Nephron (organoid): ENCODE results near the gene TCF12.

Experiments used
- H3K27ac Mint-ChIP-seq, 3 experiments: 2 replicates each; pipeline ENCODE4 v1.8.0; 2020; ENCODE audit warnings: mixed read lengths in 3 of 3, mild to moderate bottlenecking in 2 of 3, moderate library complexity in 1 of 3
- H3K27me3 Mint-ChIP-seq: 2 replicates; pipeline ENCODE4 v1.8.0; 2021; ENCODE audit warnings: low read depth, mild to moderate bottlenecking, moderate library complexity, mixed read lengths
- H3K36me3 Mint-ChIP-seq: 2 replicates; pipeline ENCODE4 v1.8.0; 2020; ENCODE audit warnings: low read depth, mixed read lengths
- H3K4me1 Mint-ChIP-seq: 2 replicates; pipeline ENCODE4 v1.8.0; 2020; ENCODE audit warnings: mixed read lengths
- H3K4me3 Mint-ChIP-seq, 3 experiments: 2 replicates each; pipeline ENCODE4 v1.8.0; 2020; ENCODE audit warnings: mild to moderate bottlenecking in 3 of 3, mixed read lengths in 3 of 3, moderate library complexity in 2 of 3
- H3K9me3 Mint-ChIP-seq: 2 replicates; pipeline ENCODE4 v1.8.0; 2020; ENCODE audit warnings: mixed read lengths
- CTCF ChIP-seq, 3 experiments: fragments of 200-600 bp; sonication (generic); IDR thresholded peaks; one replicate each; pipeline ENCODE4 v1.5.0; 2021; ENCODE audit warnings: antibody characterized with exemption in 3 of 3; ENCODE audit not compliant: unreplicated experiment in 3 of 3

The TCF12 gene

GRCh38 chr15:57118013-57118799 is 199.8 kb downstream of the TCF12 start:
- H3K27me3 Mint-ChIP-seq = peaks cover 3% of the 10 kb centered on the region
- peaks cover 8% of the 10 kb centered on the region for H3K36me3 Mint-ChIP-seq
- TF ChIP-seq CTCF (IDR thresholded peaks at IDR 0.05; ENCODE audit: unreplicated experiment in 3 of 3) = no peak
- H3K9me3 Mint-ChIP-seq = no peaks in the 10 kb centered on the region
- peaks cover 48% of the 10 kb centered on the region for H3K4me1 Mint-ChIP-seq
- H3K4me3 Mint-ChIP-seq = no peak overlapping the region
- peak overlapping the region; percentile 26 to 61 (median 43) for H3K27ac Mint-ChIP-seq

GRCh38 chr15:57122080-57122840 is 203.8 kb downstream of the TCF12 start:
- Mint-ChIP-seq H3K9me3 (no peaks in the 10 kb centered on the region), H3K4me1 (peaks cover 39% of the 10 kb centered on the region), H3K27me3 (no peaks in the 10 kb centered on the region), H3K27ac (peak overlapping the region; percentile 58 to 85 (median 80)), H3K4me3 (no peak overlapping the region), H3K36me3 (peaks cover 22% of the 10 kb centered on the region)
- TF ChIP-seq CTCF (IDR thresholded peaks at IDR 0.05; ENCODE audit: unreplicated experiment in 3 of 3) = no peak

GRCh38 chr15:57124036-57124435 is 205.6 kb downstream of the TCF12 start:
- no peaks in the 10 kb centered on the region for H3K9me3 Mint-ChIP-seq
- no peak for TF ChIP-seq CTCF (IDR thresholded peaks at IDR 0.05; ENCODE audit: unreplicated experiment in 3 of 3)
- peak overlapping the region in 1 of 3 experiments; percentile 57 for H3K27ac Mint-ChIP-seq
- H3K27me3 Mint-ChIP-seq = no peaks in the 10 kb centered on the region
- peaks cover 35% of the 10 kb centered on the region for H3K36me3 Mint-ChIP-seq
- peaks cover 28% of the 10 kb centered on the region for H3K4me1 Mint-ChIP-seq
- no peak overlapping the region for H3K4me3 Mint-ChIP-seq

- peaks cover 31% of the 10 kb centered on the region for H3K4me1 Mint-ChIP-seq
- H3K27me3 Mint-ChIP-seq = no peaks in the 10 kb centered on the region
- TF ChIP-seq CTCF (IDR thresholded peaks at IDR 0.05; ENCODE audit: unreplicated experiment in 3 of 3) = no peak
- no peak overlapping the region for H3K4me3 Mint-ChIP-seq
- H3K27ac Mint-ChIP-seq = no peak overlapping the region
- no peaks in the 10 kb centered on the region for H3K9me3 Mint-ChIP-seq
- H3K36me3 Mint-ChIP-seq = peaks cover 33% of the 10 kb centered on the region
These were observed 210.6 kb downstream of the TCF12 start for GRCh38 chr15:57129064-57129463.

GRCh38 chr15:57130956-57131355 is 212.5 kb downstream of the TCF12 start:
- peaks cover 25% of the 10 kb centered on the region for H3K36me3 Mint-ChIP-seq
- H3K27ac Mint-ChIP-seq = no peak overlapping the region
- H3K4me3 Mint-ChIP-seq = no peak overlapping the region
- no peaks in the 10 kb centered on the region for H3K27me3 Mint-ChIP-seq
- no peaks in the 10 kb centered on the region for H3K9me3 Mint-ChIP-seq
- peaks cover 50% of the 10 kb centered on the region for H3K4me1 Mint-ChIP-seq
- no peak for TF ChIP-seq CTCF (IDR thresholded peaks at IDR 0.05; ENCODE audit: unreplicated experiment in 3 of 3)
